Keratinocyte (primary cell): ENCODE results near the gene ZRANB1. TPM values are rescaled to one million over a fixed set of nuclear protein-coding genes. Genes with fewer than 3 reads are reported as not detected.
A peak's percentile ranks its signal among the peaks of the same experiment; 100 is the strongest.

Source experiments
- DNase-seq: peaks from one replicate; pipeline ENCODE4 v3.0.0-alpha.2; 2011; ENCODE audit warnings: low read depth, missing footprints, low spot score
- FAIRE-seq: peaks from 2 replicates; lab custom pipeline; 2011; peaks lifted over from hg19 to GRCh38; lab: Jason Lieb, UNC
- H2AFZ ChIP-seq: 2 replicates; pipeline ENCODE4 v1.6.0; 2012; ENCODE audit warnings: low read length, control low read depth, inconsistent platforms; ENCODE audit not compliant: control insufficient read depth
- H3K27ac ChIP-seq: 2 replicates; pipeline ENCODE4 v1.5.1; 2011; ENCODE audit warnings: low read length; ENCODE audit not compliant: control insufficient read depth, insufficient read depth
- H3K27me3 ChIP-seq: 3 replicates; pipeline ENCODE4 v1.6.0; 2011; ENCODE audit warnings: low read length; ENCODE audit not compliant: control insufficient read depth, insufficient read depth; ENCODE audit errors: extremely low read depth
- H3K36me3 ChIP-seq, 2 experiments: 2 replicates in 1 of 2; 3 replicates in 1 of 2; pipeline ENCODE4 v1.5.1; 2011; ENCODE audit warnings: low read length in 2 of 2, mild to moderate bottlenecking in 1 of 2; ENCODE audit not compliant: control insufficient read depth in 2 of 2, insufficient read depth in 2 of 2; ENCODE audit errors: extremely low read depth in 1 of 2
- H3K4me1 ChIP-seq: 3 replicates; pipeline ENCODE4 v1.5.1; 2011; ENCODE audit warnings: low read length; ENCODE audit not compliant: control insufficient read depth, insufficient read depth; ENCODE audit errors: extremely low read depth
- H3K4me2 ChIP-seq: 3 replicates; pipeline ENCODE4 v1.6.0; 2011; ENCODE audit warnings: low read depth, low read length; ENCODE audit not compliant: control insufficient read depth, insufficient read depth; ENCODE audit errors: extremely low read depth
- H3K4me3 ChIP-seq, 3 experiments: fragments of 200-600 bp in 1 of 3; sonication (generic) in 1 of 3; 2 replicates in 2 of 3; 3 replicates in 1 of 3; pipeline ENCODE4 v1.5.1; 2011 to 2016; ENCODE audit warnings: low read length in 3 of 3, mild to moderate bottlenecking in 3 of 3, control low read depth in 2 of 3, inconsistent platforms in 1 of 3, low read depth in 1 of 3, mixed read lengths in 1 of 3, mixed run types in 1 of 3, moderate library complexity in 1 of 3; ENCODE audit not compliant: control insufficient read depth in 2 of 3, insufficient read depth in 2 of 3; ENCODE audit errors: extremely low read depth in 1 of 3
- H3K79me2 ChIP-seq: 2 replicates; pipeline ENCODE4 v1.6.0; 2012; ENCODE audit warnings: low read length; ENCODE audit not compliant: control insufficient read depth, insufficient read depth
- H3K9ac ChIP-seq: 3 replicates; pipeline ENCODE4 v1.6.0; 2011; ENCODE audit warnings: low read length; ENCODE audit not compliant: control insufficient read depth, insufficient read depth; ENCODE audit errors: extremely low read depth
- H3K9me1 ChIP-seq: 3 replicates; pipeline ENCODE4 v1.6.0; 2011; ENCODE audit warnings: low read length; ENCODE audit not compliant: control insufficient read depth, insufficient read depth; ENCODE audit errors: extremely low read depth
- H3K9me3 ChIP-seq: 2 replicates; pipeline ENCODE4 v1.5.1; 2012; ENCODE audit warnings: low read depth, low read length; ENCODE audit not compliant: control insufficient read depth
- H4K20me1 ChIP-seq: 3 replicates; pipeline ENCODE4 v1.6.0; 2011; ENCODE audit warnings: low read length; ENCODE audit not compliant: control insufficient read depth, insufficient read depth; ENCODE audit errors: extremely low read depth
- CTCF ChIP-seq, 3 experiments: IDR thresholded peaks in 1 of 3; conservative IDR thresholded peaks in 1 of 3; optimal IDR thresholded peaks in 1 of 3; 2 replicates in 2 of 3; 3 replicates in 1 of 3; pipeline versions ENCODE3 to v1.5.1; 2011; ENCODE audit warnings: low read length in 3 of 3, mild to moderate bottlenecking in 3 of 3, moderate library complexity in 2 of 3, control low read depth in 1 of 3, inconsistent platforms in 1 of 3; ENCODE audit not compliant: insufficient read depth in 2 of 3; ENCODE audit errors: extremely low read depth in 1 of 3
- EZH2 ChIP-seq: IDR thresholded peaks from one replicate; pipeline ENCODE4 v1.6.1; 2012; ENCODE audit warnings: inconsistent platforms, mild to moderate bottlenecking, low read length, moderate library complexity
- dilution Hi-C: fragments of 300-500 bp; cut with MboI; formaldehyde crosslinking; loops from one replicate; pipeline ENCODE4 v1.7.0; 2020; ENCODE audit warnings: low sequenced_read_pairs; ENCODE audit not compliant: extremely low pct_ligation_motif_present
- polyA plus RNA-seq, 5 experiments: library from polyadenylated mRNA; depleted of rRNA in 3 of 5; stranded (reverse) in 3 of 5; stranded (forward) in 1 of 5; unstranded in 1 of 5; fragments of >200 nt; gene quantifications; 1 replicate in 1 of 5; 2 replicates in 3 of 5; 3 replicates in 1 of 5; pipeline versions ENCODE4 v1.2.1 to v1.2.3, GENCODE V29; 2011 to 2012; ENCODE audit warnings: missing spikeins in 2 of 5, low read depth in 1 of 5, low replicate concordance in 1 of 5

The ZRANB1 gene
- polyA plus RNA-seq, 1 donor (not counting 4 experiments of a cell fraction or from before 2014, with no cell fraction given): 9.3 TPM

- Histone ChIP-seq H2AFZ (no peak overlapping the region), H3K79me2 (peaks cover 78% of the 10 kb centered on the region), H3K36me3 (peaks cover 17 to 32% of the 10 kb centered on the region in 2 experiments), H3K9me1 (no peaks in the 10 kb centered on the region), H3K4me3 (no peak overlapping the region), H3K27ac (peak overlapping the region; percentile 33), H3K27me3 (no peaks in the 10 kb centered on the region), H3K9ac (peak overlapping the region; percentile 33), H3K9me3 (no peaks in the 10 kb centered on the region), H4K20me1 (peaks cover 15% of the 10 kb centered on the region), H3K4me1 (peaks cover 43% of the 10 kb centered on the region), H3K4me2 (peak overlapping the region; percentile 37)
- dilution Hi-C loops: no loop called here
- TF ChIP-seq CTCF (optimal IDR thresholded peaks at IDR 0.05 in 1 of 3, IDR thresholded peaks at IDR 0.05 in 1 of 3, conservative IDR thresholded peaks at IDR 0.05 in 1 of 3; ENCODE audit: extremely low read depth in 1 of 3, insufficient read depth in 2 of 3, low read length in 3 of 3) (no peak), EZH2 (no peak)
- FAIRE-seq (peak; percentile 5), DNase-seq (no peak)
Observed at GRCh38 chr10:125033146-125033924, 91.4 kb downstream of the ZRANB1 start.

- Histone ChIP-seq H3K36me3 (peaks cover 17 to 32% of the 10 kb centered on the region in 2 experiments), H3K9me1 (no peaks in the 10 kb centered on the region), H3K4me2 (peak overlapping the region; percentile 27), H3K27me3 (no peaks in the 10 kb centered on the region), H2AFZ (no peak overlapping the region), H3K9ac (peak overlapping the region; percentile 10), H3K27ac (peak overlapping the region; percentile 62), H3K4me3 (no peak overlapping the region), H3K4me1 (peaks cover 47% of the 10 kb centered on the region), H3K9me3 (no peaks in the 10 kb centered on the region), H4K20me1 (peaks cover 14% of the 10 kb centered on the region), H3K79me2 (peaks cover 80% of the 10 kb centered on the region)
- no peak for FAIRE-seq
- DNase-seq: no peak
- dilution Hi-C loops: no loop called here
- TF ChIP-seq EZH2 (no peak), CTCF (optimal IDR thresholded peaks at IDR 0.05 in 1 of 3, IDR thresholded peaks at IDR 0.05 in 1 of 3, conservative IDR thresholded peaks at IDR 0.05 in 1 of 3; ENCODE audit: extremely low read depth in 1 of 3, insufficient read depth in 2 of 3, low read length in 3 of 3) (no peak)
Observed at GRCh38 chr10:125034675-125035074, 92.8 kb downstream of the ZRANB1 start.
